ENCODE data around the gene IL16.
"Not testable (repeated sequence)": the region's sequence is repeated elsewhere in the genome, so short reads cannot be mapped to it uniquely, and the experiment has no call there.

IL16 gene

GRCh38 chr15:81339851-81340250, 143.2 kb downstream of the IL16 start:
- DNase-seq = no peak

- DNase-seq = no peak
These were observed 144.7 kb downstream of the IL16 start for GRCh38 chr15:81341351-81341750.

GRCh38 chr15:81343371-81343770, 146.7 kb downstream of the IL16 start:
- no peak for DNase-seq

GRCh38 chr15:81346611-81347010, 149.9 kb downstream of the IL16 start:
- no peak for DNase-seq

- DNase-seq = no peak
These were observed 151.2 kb downstream of the IL16 start for GRCh38 chr15:81347910-81348309.

- DNase-seq = not testable (repeated sequence)
These were observed 152.0 kb downstream of the IL16 start for GRCh38 chr15:81348691-81349090.

GRCh38 chr15:81349271-81349670, 152.6 kb downstream of the IL16 start:
- DNase-seq = no peak

GRCh38 chr15:81351651-81352050, 155.0 kb downstream of the IL16 start:
- DNase-seq = no peak

GRCh38 chr15:81356252-81356651, 159.6 kb downstream of the IL16 start:
- DNase-seq = no peak

- DNase-seq = no peak
These were observed 160.6 kb downstream of the IL16 start for GRCh38 chr15:81357180-81357686.

- DNase-seq = no peak
These were observed 161.6 kb downstream of the IL16 start for GRCh38 chr15:81358248-81358647.

GRCh38 chr15:81360491-81360890, 163.8 kb downstream of the IL16 start:
- no peak for DNase-seq

- no peak for DNase-seq
These were observed 165.2 kb downstream of the IL16 start for GRCh38 chr15:81361891-81362290.

GRCh38 chr15:81362790-81363189, 166.1 kb downstream of the IL16 start:
- DNase-seq = no peak

- no peak for DNase-seq
These were observed 166.6 kb downstream of the IL16 start for GRCh38 chr15:81363276-81363675.

Measured in NCI-H1436 treated with DMSO at 0.1 percent for 48 hours (cell line).